GM19397 (cell line): Measurements from ENCODE around the gene PRDM15.

ENCODE experiments used
- ATAC-seq: cut with Tn5 transposase; IDR thresholded peaks from one replicate; pipeline ENCODE4 v1.9.1; 2021; ENCODE audit warnings: mild to moderate bottlenecking, moderate library complexity; ENCODE audit not compliant: unreplicated experiment

Gene PRDM15

GRCh38 chr21:41866274-41866809 lies 12.8 kb downstream of the PRDM15 start:
- no peak for ATAC-seq

DNA sequence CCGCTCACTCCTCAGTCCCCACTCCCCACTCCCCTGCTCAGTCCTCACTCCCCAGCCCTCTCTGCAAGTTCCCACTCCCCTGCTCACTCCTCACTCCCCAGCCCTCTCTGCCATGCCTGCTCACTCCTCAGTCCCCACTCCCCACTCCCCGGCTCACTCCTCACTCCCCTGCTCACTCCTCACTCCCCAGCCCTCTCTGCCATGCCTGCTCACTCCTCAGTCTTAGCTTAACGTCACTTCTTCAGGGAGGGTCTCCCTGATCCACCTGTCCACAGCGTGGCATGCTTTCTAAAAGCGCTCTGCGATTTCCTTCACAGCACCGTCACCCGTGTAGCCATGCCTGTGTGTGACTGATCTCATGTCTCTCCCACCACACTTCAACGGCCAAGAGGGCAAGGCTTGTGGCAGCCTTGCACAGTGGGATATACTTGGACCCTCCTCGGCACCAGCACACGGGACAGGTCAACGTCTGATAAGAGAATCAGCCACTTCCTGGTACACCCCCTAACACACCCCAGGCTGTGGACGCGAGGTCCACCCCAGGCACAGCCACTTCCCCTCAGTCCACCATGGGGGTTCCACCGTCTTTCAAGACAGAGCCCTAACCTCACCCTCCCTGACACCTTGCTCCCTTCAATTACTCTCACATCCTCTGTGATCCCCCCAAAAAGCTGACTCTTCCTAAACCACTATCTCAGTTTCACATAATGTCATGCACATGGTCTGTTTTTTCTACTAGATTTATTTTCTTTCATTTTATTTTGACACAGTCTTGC lies 14.0 kb downstream of the PRDM15 start:
- peak; percentile 45 for ATAC-seq

- ATAC-seq, result no peak
These were observed 14.7 kb downstream of the PRDM15 start for GRCh38 chr21:41864311-41865001.

GRCh38 chr21:41863439-41863740 lies 15.8 kb downstream of the PRDM15 start:
- ATAC-seq, result no peak

- ATAC-seq, result no peak
These were observed 17.2 kb downstream of the PRDM15 start for GRCh38 chr21:41861987-41862386.

- no peak for ATAC-seq
These were observed 17.9 kb downstream of the PRDM15 start for GRCh38 chr21:41861255-41861654.

GRCh38 chr21:41859297-41859980 lies 19.7 kb downstream of the PRDM15 start:
- ATAC-seq, result no peak

GRCh38 chr21:41858466-41859296 lies 20.5 kb downstream of the PRDM15 start:
- no peak for ATAC-seq

- ATAC-seq, result no peak
These were observed 21.3 kb downstream of the PRDM15 start for GRCh38 chr21:41857771-41858300.

DNA sequence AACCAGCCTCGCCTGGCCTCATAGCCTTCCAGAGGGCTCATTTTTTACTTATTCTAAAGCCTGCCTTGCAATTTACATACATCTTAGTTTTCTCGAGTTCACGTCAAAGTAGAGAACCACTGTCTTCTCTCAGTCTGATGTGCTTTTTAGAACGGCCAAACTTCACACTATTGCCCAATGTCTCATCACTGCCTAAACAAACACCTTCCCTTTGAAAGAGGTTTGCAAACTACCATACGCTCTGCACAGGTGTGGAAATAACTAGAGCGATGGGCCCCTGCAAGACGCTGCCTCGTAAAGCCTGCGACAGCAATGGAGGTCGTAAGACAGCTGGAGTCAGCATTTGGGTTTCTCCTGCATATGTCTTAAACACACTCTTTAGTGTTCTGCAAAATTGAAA lies 22.6 kb downstream of the PRDM15 start:
- ATAC-seq, result no peak

DNA sequence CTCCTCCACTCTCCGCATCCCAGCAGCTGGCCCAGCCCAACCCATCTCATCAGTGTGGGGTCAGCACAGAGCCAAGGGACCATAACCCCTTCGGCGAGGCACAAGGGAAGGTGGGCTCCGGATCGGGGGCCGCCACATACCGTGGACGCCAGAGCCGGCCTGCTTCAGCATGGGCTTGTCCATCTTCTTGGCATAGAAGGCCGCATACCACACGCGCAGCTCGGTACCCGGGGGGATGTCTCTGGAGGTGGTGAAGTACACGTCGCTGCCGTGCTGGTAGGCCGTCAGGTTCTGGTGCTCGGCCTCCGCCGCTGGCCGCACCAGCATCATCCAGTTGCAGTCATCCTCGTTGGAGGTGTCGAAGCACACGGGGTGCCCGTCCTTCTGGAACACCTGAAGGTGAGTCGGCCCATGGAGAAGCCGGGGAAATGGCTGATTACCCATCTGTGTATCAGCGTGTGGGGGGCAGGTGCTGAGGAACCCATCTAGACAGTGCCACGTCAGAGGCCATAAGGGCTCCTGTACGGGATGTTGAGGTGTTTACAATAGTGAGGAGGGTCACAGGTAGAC lies 24.6 kb downstream of the PRDM15 start:
- ATAC-seq, result no peak

DNA sequence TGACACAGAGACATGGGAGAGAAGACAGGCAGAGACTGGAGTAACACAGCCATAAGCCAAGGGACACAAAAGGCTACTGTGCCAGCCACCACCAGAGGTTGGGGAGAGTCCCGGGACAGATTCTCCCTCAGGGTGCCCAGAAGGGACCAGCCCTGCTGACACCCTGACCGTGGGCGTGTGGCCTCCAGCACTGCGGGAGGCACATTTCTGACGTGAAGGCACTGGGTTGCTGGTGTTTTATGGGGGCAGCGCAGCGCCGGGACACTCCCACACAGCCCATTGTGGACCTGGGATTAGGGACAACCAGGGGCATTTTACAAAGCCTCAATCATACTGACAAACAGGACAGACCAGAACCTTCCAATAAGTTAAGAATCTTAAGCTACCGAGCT lies 26.2 kb downstream of the PRDM15 start:
- no peak for ATAC-seq

- no peak for ATAC-seq
These were observed 26.8 kb downstream of the PRDM15 start for GRCh38 chr21:41852151-41852928.

DNA sequence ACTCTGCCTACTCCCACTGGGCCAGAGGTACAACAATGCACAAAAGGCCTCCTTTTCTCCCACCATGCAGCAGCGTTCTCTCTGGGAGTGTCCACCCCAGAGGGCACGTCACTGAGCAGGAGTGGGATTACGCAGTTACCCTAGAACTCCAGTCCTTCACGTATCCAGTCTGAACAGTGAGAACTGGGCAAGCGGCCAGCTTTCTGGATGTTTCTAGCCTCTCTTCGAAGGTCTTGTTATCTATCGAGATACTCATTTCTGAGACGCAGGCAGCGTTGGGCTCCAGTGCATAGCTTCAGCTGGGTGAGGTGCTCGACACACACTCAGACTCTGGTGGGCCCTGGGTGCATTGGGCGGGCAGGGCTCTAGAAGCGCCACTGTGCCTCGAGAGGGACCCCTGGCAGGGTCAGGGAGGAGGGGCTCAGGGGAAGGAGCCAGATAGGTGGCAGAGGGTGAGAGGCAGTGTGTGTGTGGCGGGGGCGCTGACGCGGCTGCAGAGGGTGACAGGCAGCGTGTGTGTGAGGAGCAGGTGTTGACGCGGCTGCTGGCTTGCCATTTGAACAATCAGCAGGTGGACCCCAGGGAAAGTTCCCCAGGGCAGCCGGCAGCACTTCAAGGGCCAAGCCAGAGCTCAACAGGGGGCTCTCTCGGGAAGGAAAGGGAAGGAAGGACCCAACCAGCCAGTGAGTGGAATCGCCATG lies 27.9 kb downstream of the PRDM15 start:
- ATAC-seq, result no peak

GRCh38 chr21:41850085-41850484 lies 29.1 kb downstream of the PRDM15 start:
- ATAC-seq, result no peak

- no peak for ATAC-seq
These were observed 30.1 kb downstream of the PRDM15 start for GRCh38 chr21:41848958-41849580.

GRCh38 chr21:41848533-41848932 lies 30.6 kb downstream of the PRDM15 start:
- ATAC-seq, result no peak

DNA sequence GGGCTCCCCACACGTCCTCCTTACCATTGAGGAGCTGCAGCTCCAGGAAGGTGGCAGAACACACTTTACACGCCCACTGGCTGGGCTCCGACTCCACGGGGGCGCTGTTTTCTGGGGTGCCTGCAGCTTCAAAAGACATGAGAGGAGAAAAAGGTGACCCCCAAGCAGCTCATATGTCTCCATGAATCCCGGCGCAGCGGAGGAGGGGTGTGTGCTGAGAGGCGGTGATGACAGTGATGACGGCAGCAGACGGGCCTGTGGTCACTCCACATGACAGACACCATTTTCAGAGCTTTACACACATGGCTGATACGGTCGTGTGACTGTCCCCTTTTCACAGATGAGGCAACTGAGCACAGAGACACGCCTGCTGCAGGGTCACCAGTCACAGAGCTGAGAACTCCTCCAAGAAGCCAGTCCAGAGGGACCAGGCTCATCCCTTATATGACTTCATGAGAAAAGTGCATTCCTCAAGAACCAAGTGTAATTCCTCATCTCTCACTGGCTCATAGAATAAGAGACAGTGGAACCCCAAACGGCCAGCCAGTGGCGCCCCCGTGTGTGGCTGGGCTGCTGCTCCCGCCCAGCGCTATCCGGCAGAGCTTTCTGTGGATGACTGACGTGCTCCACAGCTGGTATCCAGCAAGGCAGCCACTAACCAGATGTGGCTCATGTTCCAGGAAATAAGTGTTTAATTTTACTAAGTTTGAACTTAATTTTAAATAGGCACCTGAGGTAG lies 31.9 kb downstream of the PRDM15 start:
- ATAC-seq, result no peak
